Endothelial cell of umbilical vein (primary cell): ENCODE measurements around the gene HGFAC. TPM values are rescaled to one million over a fixed set of nuclear protein-coding genes. Genes with fewer than 3 reads are reported as not detected.

Experiments
- BruUV-seq: library from RNA; stranded (reverse); fragments of 400-500 nt; replicated peaks from 2 replicates; lab custom pipeline; 2021; lab: Mats Ljungman, UMichigan
- CTCF ChIA-PET: fragments of 300-600, 350-600 bp; sonication (Branson Sonifier 250); formaldehyde crosslinking; loops from one replicate; lab custom pipeline; 2021; ENCODE audit warnings: antibody characterized with exemption, inconsistent platforms; lab: Charles Lee
- POLR2A ChIA-PET: fragments of 300-600, 350-600 bp; sonication (Branson Sonifier 250); formaldehyde crosslinking; loops from one replicate; lab custom pipeline; 2021; ENCODE audit warnings: antibody characterized with exemption, inconsistent platforms; lab: Charles Lee
- DNase-seq: peaks from one replicate; pipeline ENCODE4 v3.0.0-alpha.2; 2011; ENCODE audit warnings: low read depth, low spot score
- FAIRE-seq: peaks from 2 replicates; lab custom pipeline; 2011; peaks lifted over from hg19 to GRCh38; lab: Jason Lieb, UNC
- H2AFZ ChIP-seq: 2 replicates; pipeline ENCODE4 v1.6.0; 2012; ENCODE audit warnings: low read depth, low read length, control low read depth, inconsistent platforms
- H3K27ac ChIP-seq: 2 replicates; pipeline ENCODE4 v1.5.1; 2011; ENCODE audit warnings: low read depth, mild to moderate bottlenecking, control low read depth, low read length, moderate library complexity; ENCODE audit not compliant: insufficient read depth
- H3K27me3 ChIP-seq, 2 experiments: 2 replicates each; pipeline versions ENCODE4 v1.6.0 to v1.6.1; 2011; ENCODE audit warnings: low read length in 2 of 2, mixed read lengths in 1 of 2; ENCODE audit not compliant: control insufficient read depth in 2 of 2, insufficient read depth in 2 of 2
- H3K36me3 ChIP-seq, 2 experiments: 2 replicates in 1 of 2; 3 replicates in 1 of 2; pipeline ENCODE4 v1.5.1; 2011; ENCODE audit warnings: low read length in 2 of 2, mild to moderate bottlenecking in 1 of 2, moderate library complexity in 1 of 2; ENCODE audit not compliant: control insufficient read depth in 2 of 2, insufficient read depth in 2 of 2; ENCODE audit errors: extremely low read depth in 1 of 2
- H3K4me1 ChIP-seq: 3 replicates; pipeline ENCODE4 v1.5.1; 2011; ENCODE audit warnings: mild to moderate bottlenecking, low read length; ENCODE audit not compliant: control insufficient read depth, insufficient read depth; ENCODE audit errors: extremely low read depth
- H3K4me2 ChIP-seq: 2 replicates; pipeline ENCODE4 v1.6.1; 2011; ENCODE audit warnings: low read length, control low read depth, mixed read lengths; ENCODE audit not compliant: insufficient read depth
- H3K4me3 ChIP-seq, 3 experiments: fragments of 200-600 bp in 1 of 3; sonication (generic), shearing (Covaris generic) in 1 of 3; replicated peaks in 1 of 3; 2 replicates each; pipeline ENCODE4 v1.5.1; 2011 to 2016; ENCODE audit warnings: control low read depth in 3 of 3, low read length in 3 of 3, mild to moderate bottlenecking in 2 of 3, inconsistent platforms in 1 of 3, low read depth in 1 of 3, moderate library complexity in 1 of 3; ENCODE audit not compliant: insufficient read depth in 1 of 3
- H3K79me2 ChIP-seq: 2 replicates; pipeline ENCODE4 v1.6.0; 2012; ENCODE audit warnings: low read length, inconsistent platforms; ENCODE audit not compliant: control insufficient read depth, insufficient read depth
- H3K9ac ChIP-seq: replicated peaks from 2 replicates; pipeline ENCODE3; 2011; ENCODE audit warnings: low read length, control low read depth; ENCODE audit not compliant: insufficient read depth; ENCODE audit errors: extremely low read depth
- H3K9me1 ChIP-seq: replicated peaks from 3 replicates; pipeline ENCODE4 v1.6.0; 2011; ENCODE audit warnings: mild to moderate bottlenecking, low read length; ENCODE audit not compliant: control insufficient read depth, insufficient read depth; ENCODE audit errors: extremely low read depth
- H3K9me3 ChIP-seq: replicated peaks from 2 replicates; pipeline ENCODE4 v1.5.1; 2012; ENCODE audit warnings: low read length, inconsistent platforms; ENCODE audit not compliant: control insufficient read depth, insufficient read depth
- H4K20me1 ChIP-seq: replicated peaks from 2 replicates; pipeline ENCODE3; 2011; ENCODE audit warnings: mild to moderate bottlenecking, low read length; ENCODE audit not compliant: control insufficient read depth, insufficient read depth; ENCODE audit errors: extremely low read depth
- EZH2 ChIP-seq: IDR thresholded peaks from 2 replicates; pipeline ENCODE4 v1.6.1; 2012; ENCODE audit warnings: borderline replicate concordance, low read depth, mild to moderate bottlenecking, moderate library complexity, low read length, inconsistent platforms; ENCODE audit not compliant: severe bottlenecking
- FOS ChIP-seq: IDR thresholded peaks from 2 replicates; pipeline ENCODE4 v1.6.1; 2011; ENCODE audit warnings: mild to moderate bottlenecking, low read length, moderate library complexity, borderline replicate concordance; ENCODE audit not compliant: insufficient read depth
- MYC ChIP-seq: IDR thresholded peaks from one replicate; pipeline ENCODE4 v1.6.1; 2011; ENCODE audit warnings: mild to moderate bottlenecking, low read depth, low read length
- POLR2A ChIP-seq: IDR thresholded peaks from 2 replicates; pipeline ENCODE4 v1.6.1; 2012; ENCODE audit warnings: low read depth, mild to moderate bottlenecking, control low read depth, low read length
- POLR2AphosphoS5 ChIP-seq: IDR thresholded peaks from 2 replicates; pipeline ENCODE4 v1.6.1; 2012; ENCODE audit warnings: low read depth, mild to moderate bottlenecking, control low read depth, low read length, moderate library complexity; ENCODE audit not compliant: insufficient read depth
- dilution Hi-C: fragments of 300-500 bp; cut with MboI; formaldehyde crosslinking; loops from one replicate; pipeline ENCODE4 v1.15.0; 2019; ENCODE audit warnings: low sequenced_read_pairs; ENCODE audit not compliant: extremely low pct_ligation_motif_present
- intact Hi-C: fragments of 100-400 bp; cut with micrococcal nuclease; formaldehyde crosslinking; loops from one replicate; pipeline ENCODE4 v1.10.0; 2022
- polyA plus RNA-seq, 4 experiments: library from polyadenylated mRNA; depleted of rRNA in 3 of 4; stranded (reverse) in 3 of 4; unstranded in 1 of 4; fragments of >200 nt; gene quantifications; 2 replicates each; pipeline versions ENCODE4 v1.2.1 to v1.2.3, GENCODE V29; 2011 to 2012; ENCODE audit warnings: missing spikeins in 1 of 4
- total RNA-seq: library from RNA; stranded (reverse); gene quantifications from 2 replicates; pipeline ENCODE4 v1.2.3, GENCODE V29; 2021
- TF ChIP-seq, protein P1 (sequence below), 2 donors: IDR thresholded peaks; 1 replicate in 1 of 2; 2 replicates in 1 of 2; pipeline ENCODE4 v1.5.1; 2011; ENCODE audit warnings: low read length in 2 of 2, mild to moderate bottlenecking in 2 of 2, moderate library complexity in 2 of 2, control low read depth in 1 of 2, inconsistent platforms in 1 of 2, low read depth in 1 of 2; ENCODE audit not compliant: insufficient read depth in 1 of 2; ENCODE audit errors: extremely low read depth in 1 of 2
- TF ChIP-seq, protein P2 (sequence below): IDR thresholded peaks from 2 replicates; pipeline ENCODE4 v1.6.1; 2011; ENCODE audit not compliant: insufficient read depth, insufficient read length

HGFAC gene
- total and polyA plus RNA-seq, 2 donors (not counting 3 experiments of a cell fraction or from before 2014, with no cell fraction given): 0.36 to 0.49 TPM

DNA sequence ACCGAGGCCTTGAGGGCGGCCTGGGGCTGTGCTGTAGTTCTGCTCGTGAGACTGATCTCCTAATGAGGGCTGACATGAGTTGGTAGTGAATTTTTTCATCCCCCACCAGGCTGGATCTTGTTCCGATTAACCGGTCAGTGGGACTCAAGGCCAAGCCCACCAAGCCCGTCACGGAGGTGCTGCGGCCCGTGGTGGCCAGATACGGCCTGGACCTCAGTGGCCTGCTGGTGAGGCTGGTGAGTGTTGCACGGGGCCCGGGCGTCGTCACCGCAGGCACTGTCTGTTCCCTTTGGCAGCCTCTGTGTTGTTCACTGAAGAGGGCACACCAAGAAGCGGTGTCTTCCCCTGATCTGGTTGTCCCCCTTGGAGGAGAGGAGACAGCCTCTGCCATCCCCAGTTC is 18.4 kb upstream of the HGFAC start:
- FAIRE-seq (no peak), DNase-seq (no peak)
- Histone ChIP-seq H3K4me2 (no peak overlapping the region), H3K36me3 (peaks cover 0 to 29% of the 10 kb centered on the region in 2 experiments), H4K20me1 (no peaks in the 10 kb centered on the region), H3K4me1 (no peaks in the 10 kb centered on the region), H3K4me3 (no peak overlapping the region), H3K9me3 (no peaks in the 10 kb centered on the region), H3K27me3 (no peaks in the 10 kb centered on the region), H2AFZ (no peak overlapping the region), H3K79me2 (no peaks in the 10 kb centered on the region), H3K27ac (no peak overlapping the region), H3K9me1 (no peaks in the 10 kb centered on the region), H3K9ac (no peak overlapping the region)
- ChIA-PET POLR2A (no interaction called here), CTCF (no interaction called here)
- no peak for TF ChIP-seq EZH2
- TF ChIP-seq MYC: no peak
- TF ChIP-seq, protein P1, sequence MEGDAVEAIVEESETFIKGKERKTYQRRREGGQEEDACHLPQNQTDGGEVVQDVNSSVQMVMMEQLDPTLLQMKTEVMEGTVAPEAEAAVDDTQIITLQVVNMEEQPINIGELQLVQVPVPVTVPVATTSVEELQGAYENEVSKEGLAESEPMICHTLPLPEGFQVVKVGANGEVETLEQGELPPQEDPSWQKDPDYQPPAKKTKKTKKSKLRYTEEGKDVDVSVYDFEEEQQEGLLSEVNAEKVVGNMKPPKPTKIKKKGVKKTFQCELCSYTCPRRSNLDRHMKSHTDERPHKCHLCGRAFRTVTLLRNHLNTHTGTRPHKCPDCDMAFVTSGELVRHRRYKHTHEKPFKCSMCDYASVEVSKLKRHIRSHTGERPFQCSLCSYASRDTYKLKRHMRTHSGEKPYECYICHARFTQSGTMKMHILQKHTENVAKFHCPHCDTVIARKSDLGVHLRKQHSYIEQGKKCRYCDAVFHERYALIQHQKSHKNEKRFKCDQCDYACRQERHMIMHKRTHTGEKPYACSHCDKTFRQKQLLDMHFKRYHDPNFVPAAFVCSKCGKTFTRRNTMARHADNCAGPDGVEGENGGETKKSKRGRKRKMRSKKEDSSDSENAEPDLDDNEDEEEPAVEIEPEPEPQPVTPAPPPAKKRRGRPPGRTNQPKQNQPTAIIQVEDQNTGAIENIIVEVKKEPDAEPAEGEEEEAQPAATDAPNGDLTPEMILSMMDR (IDR thresholded peaks at IDR 0.05; ENCODE audit: extremely low read depth in 1 of 2, insufficient read depth in 1 of 2, low read depth in 1 of 2, low read length in 2 of 2): no peak
- no peak for TF ChIP-seq POLR2AphosphoS5
- no peak for TF ChIP-seq FOS
- TF ChIP-seq, protein P2, sequence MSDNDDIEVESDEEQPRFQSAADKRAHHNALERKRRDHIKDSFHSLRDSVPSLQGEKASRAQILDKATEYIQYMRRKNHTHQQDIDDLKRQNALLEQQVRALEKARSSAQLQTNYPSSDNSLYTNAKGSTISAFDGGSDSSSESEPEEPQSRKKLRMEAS: no peak
- no peak for TF ChIP-seq POLR2A
- intact Hi-C loops (loop anchor here (10.0 kb wide), 1 partner anchor 179 kb away; the partner anchor contains the start of gene MSANTD1), dilution Hi-C loops (no loop called here)
- BruUV-seq: no TSS peak
